ENCODE measurements around the gene TP63.

TP63 gene

DNA sequence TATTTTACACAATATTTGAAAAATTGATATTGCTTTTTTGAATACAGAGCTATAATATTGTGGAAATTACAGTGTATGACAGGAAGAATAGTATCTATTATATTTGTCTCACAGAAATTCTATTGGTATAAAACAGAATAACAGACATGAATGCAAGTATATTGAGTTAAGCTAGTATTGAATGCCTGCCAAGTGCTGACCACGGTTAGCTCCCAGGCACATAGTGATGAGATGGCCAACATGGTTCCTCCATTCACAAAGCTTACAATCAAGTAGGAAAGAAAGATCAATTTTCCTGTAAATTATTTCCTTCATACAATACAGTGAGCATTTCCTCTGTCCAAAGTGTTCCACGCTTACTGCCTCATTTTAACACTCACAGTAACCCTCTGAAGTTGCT is 67.6 kb downstream of the TP63 start:
- H3K4me3 ChIP-seq (ENCODE audit: low read depth, low read length), result no peak overlapping the region
- no peak for DNase-seq (ENCODE audit: low read depth)
- TF ChIP-seq MYC (IDR thresholded peaks at IDR 0.05; ENCODE audit: low read depth, low read length) (no peak), POLR2A (IDR thresholded peaks at IDR 0.05; ENCODE audit: extremely low read depth, insufficient read length) (no peak)
- TF ChIP-seq, protein P1, sequence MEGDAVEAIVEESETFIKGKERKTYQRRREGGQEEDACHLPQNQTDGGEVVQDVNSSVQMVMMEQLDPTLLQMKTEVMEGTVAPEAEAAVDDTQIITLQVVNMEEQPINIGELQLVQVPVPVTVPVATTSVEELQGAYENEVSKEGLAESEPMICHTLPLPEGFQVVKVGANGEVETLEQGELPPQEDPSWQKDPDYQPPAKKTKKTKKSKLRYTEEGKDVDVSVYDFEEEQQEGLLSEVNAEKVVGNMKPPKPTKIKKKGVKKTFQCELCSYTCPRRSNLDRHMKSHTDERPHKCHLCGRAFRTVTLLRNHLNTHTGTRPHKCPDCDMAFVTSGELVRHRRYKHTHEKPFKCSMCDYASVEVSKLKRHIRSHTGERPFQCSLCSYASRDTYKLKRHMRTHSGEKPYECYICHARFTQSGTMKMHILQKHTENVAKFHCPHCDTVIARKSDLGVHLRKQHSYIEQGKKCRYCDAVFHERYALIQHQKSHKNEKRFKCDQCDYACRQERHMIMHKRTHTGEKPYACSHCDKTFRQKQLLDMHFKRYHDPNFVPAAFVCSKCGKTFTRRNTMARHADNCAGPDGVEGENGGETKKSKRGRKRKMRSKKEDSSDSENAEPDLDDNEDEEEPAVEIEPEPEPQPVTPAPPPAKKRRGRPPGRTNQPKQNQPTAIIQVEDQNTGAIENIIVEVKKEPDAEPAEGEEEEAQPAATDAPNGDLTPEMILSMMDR (IDR thresholded peaks at IDR 0.05; ENCODE audit: low read depth, low read length), result no peak
- TF ChIP-seq, protein P2, sequence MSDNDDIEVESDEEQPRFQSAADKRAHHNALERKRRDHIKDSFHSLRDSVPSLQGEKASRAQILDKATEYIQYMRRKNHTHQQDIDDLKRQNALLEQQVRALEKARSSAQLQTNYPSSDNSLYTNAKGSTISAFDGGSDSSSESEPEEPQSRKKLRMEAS (IDR thresholded peaks at IDR 0.05; ENCODE audit: low read depth, low read length), result no peak

DNA sequence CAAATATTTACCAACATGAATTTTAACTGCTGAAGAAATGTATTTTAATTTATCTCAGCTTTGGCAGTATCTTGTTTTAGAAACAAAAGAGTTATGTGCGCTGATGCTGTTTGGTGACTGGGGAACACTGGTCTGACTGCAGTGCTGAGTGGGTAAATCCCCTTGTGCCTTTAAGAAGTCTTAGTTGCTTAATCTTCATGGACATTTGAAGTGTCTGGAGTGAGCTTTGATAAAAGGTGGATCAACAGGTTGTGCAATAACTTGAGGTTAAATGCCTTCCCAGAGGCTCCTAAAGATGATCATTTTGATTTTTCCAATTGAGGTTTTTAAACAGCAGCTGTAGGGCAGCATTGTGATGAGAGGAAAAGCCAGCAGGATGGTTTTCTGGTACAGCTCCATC is 68.7 kb downstream of the TP63 start:
- TF ChIP-seq MYC (IDR thresholded peaks at IDR 0.05; ENCODE audit: low read depth, low read length) (no peak), POLR2A (IDR thresholded peaks at IDR 0.05; ENCODE audit: extremely low read depth, insufficient read length) (no peak)
- TF ChIP-seq, protein P1 (IDR thresholded peaks at IDR 0.05; ENCODE audit: low read depth, low read length), result no peak
- TF ChIP-seq, protein P2 (IDR thresholded peaks at IDR 0.05; ENCODE audit: low read depth, low read length), result no peak
- no peak overlapping the region for H3K4me3 ChIP-seq (ENCODE audit: low read depth, low read length)
- DNase-seq (ENCODE audit: low read depth), result no peak

DNA sequence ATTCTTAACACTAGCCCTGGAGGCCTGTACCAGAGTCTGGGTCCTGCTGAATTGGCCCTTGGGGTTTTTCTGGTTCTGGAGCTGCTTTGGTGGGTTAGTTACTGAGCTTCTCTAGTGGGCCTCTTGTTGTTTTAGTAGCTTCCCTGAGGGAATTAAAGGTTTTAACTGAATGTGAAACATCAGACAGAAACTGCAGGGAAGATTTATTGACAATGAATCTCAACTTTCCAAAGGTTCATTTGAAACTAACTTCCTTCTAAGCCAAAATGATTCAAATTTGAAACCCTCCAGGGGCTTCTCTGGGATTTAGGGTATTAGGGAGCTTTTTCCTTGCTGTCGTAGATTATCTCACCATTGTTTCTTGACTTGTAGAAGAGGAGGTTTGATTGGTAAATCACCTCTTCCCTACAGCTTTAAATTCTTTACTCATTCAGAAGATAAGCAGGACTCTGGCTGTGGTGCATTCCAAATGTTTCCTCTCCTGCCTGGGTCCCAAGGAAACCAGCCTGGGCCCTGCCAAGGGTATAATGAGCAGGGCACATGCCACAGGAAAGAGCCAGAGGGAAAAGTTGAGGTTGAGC is 71.0 kb downstream of the TP63 start:
- H3K4me3 ChIP-seq (ENCODE audit: low read depth, low read length), result no peak overlapping the region
- TF ChIP-seq MYC (IDR thresholded peaks at IDR 0.05; ENCODE audit: low read depth, low read length), result no peak
- TF ChIP-seq, protein P1 (IDR thresholded peaks at IDR 0.05; ENCODE audit: low read depth, low read length), result no peak
- no peak for TF ChIP-seq POLR2A (IDR thresholded peaks at IDR 0.05; ENCODE audit: extremely low read depth, insufficient read length)
- TF ChIP-seq, protein P2 (IDR thresholded peaks at IDR 0.05; ENCODE audit: low read depth, low read length), result no peak
- no peak for DNase-seq (ENCODE audit: low read depth)

DNA sequence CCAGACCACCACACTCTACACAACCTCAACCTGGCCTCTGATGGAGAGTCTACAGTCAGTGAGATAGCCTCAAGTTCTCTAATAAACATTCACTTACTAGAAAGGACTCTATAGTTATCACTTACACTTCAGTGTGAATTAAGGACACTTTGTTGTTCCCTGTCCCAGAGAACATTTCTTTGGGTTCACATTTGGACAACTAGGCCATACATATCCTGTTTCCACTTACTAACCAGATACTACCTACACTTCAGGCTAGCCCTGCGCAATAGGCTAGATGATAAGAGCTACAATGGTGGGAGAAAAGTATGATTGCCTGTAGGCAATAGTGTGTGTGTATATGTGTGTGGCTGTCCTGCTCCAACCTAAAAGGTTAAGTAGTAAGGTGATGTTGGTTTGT is 72.7 kb downstream of the TP63 start:
- DNase-seq (ENCODE audit: low read depth), result no peak
- TF ChIP-seq, protein P2 (IDR thresholded peaks at IDR 0.05; ENCODE audit: low read depth, low read length), result no peak
- TF ChIP-seq MYC (IDR thresholded peaks at IDR 0.05; ENCODE audit: low read depth, low read length), result no peak
- TF ChIP-seq, protein P1 (IDR thresholded peaks at IDR 0.05; ENCODE audit: low read depth, low read length), result no peak
- TF ChIP-seq POLR2A (IDR thresholded peaks at IDR 0.05; ENCODE audit: extremely low read depth, insufficient read length), result no peak
- no peak overlapping the region for H3K4me3 ChIP-seq (ENCODE audit: low read depth, low read length)

DNA sequence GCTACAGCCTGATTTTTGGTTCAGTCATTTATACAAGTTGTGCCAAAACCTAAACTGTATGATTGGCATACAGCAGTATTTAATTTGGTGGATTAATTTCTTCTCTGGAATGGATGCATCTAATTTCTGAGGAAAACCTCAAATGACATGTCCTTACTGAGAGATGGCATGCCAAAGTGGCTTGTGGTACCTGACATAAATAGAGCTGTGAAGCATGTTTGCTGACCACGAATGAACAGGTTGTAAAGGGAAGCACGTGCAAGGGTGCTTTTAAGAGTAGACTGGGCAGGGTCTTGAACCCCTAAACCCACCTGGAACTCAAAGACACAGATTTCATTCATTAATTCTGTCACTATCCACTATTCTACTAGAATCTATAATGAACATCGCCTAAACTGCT is 77.2 kb downstream of the TP63 start:
- DNase-seq (ENCODE audit: low read depth), result no peak
- no peak overlapping the region for H3K4me3 ChIP-seq (ENCODE audit: low read depth, low read length)
- TF ChIP-seq, protein P1 (IDR thresholded peaks at IDR 0.05; ENCODE audit: low read depth, low read length), result no peak
- TF ChIP-seq, protein P2 (IDR thresholded peaks at IDR 0.05; ENCODE audit: low read depth, low read length), result no peak
- TF ChIP-seq POLR2A (IDR thresholded peaks at IDR 0.05; ENCODE audit: extremely low read depth, insufficient read length) (no peak), MYC (IDR thresholded peaks at IDR 0.05; ENCODE audit: low read depth, low read length) (no peak)
